Heart left ventricle (tissue), 13 donors: ENCODE measurements around the gene SMIM31.

Experiments used
- POLR2A ChIP-seq, 2 donors: fragments of 450-650 bp; IDR thresholded peaks; one replicate each; pipeline ENCODE4 v1.6.1; 2017; ENCODE audit warnings: antibody characterized with exemption in 2 of 2, mild to moderate bottlenecking in 2 of 2, moderate library complexity in 2 of 2
- TF ChIP-seq, protein P1 (sequence below), 12 donors: fragments of 200-600 bp; sonication (generic) in 4 of 12; IDR thresholded peaks; one replicate each; pipeline versions ENCODE4 v1.5.0 to v1.8.0; 2018 to 2022; ENCODE audit warnings: antibody characterized with exemption in 12 of 12, mild to moderate bottlenecking in 5 of 12
- donor health status: ischemic (EF 13 %, LVEDD 7.1; RV severe dilation, severe dysfunction).
- donor health status: DM: no; HTN: yes; CAD: no.
- donor health status: DM: no; HTN: no; CAD: no.
- donor health status: ischemic (EF 25% LVEDD 6.9; RV normal size, moderate dysfunction).
- donor health status: ischemic (EF 25% LVEDD 5.7; RV mildly dilated, moderate dysfunction).
- donor health status: ischemic (EF 35%, LVEDD 5.7; RV mildly dilated, moderate dysfunction).
- donor health status: nonischemic (EF 11% LVEDD 7.7; RV severe dilation, severe dysfunction).
- donor health status: DM: yes; HTN: yes; CAD: no.
- donor health status: PGD.
- donor health status: ischemic (EF 29% LVEDD 5.4; RV normal size, mild dysfunction).
- donor health status: nonischemic (EF 23%, LVEDD 6.1; RV moderate dilation, normal function).

DNA sequence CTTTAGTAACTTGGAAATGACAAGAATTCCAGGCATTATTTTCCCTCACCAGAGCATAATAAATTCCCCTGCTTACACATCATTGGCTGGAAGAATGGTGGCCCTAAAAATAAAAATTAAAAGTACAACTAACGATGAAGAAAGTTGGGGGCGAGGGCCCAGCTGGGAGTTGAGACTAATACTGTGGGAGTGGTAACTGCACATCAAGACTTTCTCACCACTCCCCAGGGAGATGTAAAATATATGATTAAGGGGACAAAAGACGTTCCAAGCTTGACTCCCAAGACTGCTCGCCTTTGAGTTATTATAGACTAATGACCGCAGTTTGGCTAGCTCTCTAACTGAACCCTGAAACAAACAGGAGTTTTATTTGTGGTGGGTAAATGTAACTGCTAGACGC, 30.0 kb downstream of the SMIM31 start:
- TF ChIP-seq, protein P1, sequence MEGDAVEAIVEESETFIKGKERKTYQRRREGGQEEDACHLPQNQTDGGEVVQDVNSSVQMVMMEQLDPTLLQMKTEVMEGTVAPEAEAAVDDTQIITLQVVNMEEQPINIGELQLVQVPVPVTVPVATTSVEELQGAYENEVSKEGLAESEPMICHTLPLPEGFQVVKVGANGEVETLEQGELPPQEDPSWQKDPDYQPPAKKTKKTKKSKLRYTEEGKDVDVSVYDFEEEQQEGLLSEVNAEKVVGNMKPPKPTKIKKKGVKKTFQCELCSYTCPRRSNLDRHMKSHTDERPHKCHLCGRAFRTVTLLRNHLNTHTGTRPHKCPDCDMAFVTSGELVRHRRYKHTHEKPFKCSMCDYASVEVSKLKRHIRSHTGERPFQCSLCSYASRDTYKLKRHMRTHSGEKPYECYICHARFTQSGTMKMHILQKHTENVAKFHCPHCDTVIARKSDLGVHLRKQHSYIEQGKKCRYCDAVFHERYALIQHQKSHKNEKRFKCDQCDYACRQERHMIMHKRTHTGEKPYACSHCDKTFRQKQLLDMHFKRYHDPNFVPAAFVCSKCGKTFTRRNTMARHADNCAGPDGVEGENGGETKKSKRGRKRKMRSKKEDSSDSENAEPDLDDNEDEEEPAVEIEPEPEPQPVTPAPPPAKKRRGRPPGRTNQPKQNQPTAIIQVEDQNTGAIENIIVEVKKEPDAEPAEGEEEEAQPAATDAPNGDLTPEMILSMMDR (IDR thresholded peaks at IDR 0.05): no peak
- no peak for TF ChIP-seq POLR2A (IDR thresholded peaks at IDR 0.05)
